ENCODE measurements around the gene EZH1. TPM values are rescaled to one million over a fixed set of nuclear protein-coding genes. Genes with fewer than 3 reads are reported as not detected.
"Not testable (repeated sequence)": the region's sequence is repeated elsewhere in the genome, so short reads cannot be mapped to it uniquely, and the experiment has no call there.

EZH1 gene
- total RNA-seq, 1 experiment from 2014 or later: 22.8 TPM

GRCh38 chr17:42774066-42774745, 29.4 kb upstream of the EZH1 start:
- CTCF ChIA-PET: interaction anchor here (0.5 to 0.6 kb wide), 2 partner anchors 126 to 893 kb away, joined by 3 to 16 read pairs; no protein-coding TSS in a partner anchor
- Histone ChIP-seq H3K27me3 (ENCODE audit: insufficient read depth, low read depth) (no peaks in the 10 kb centered on the region), H3K27ac (peak overlapping the region; percentile 88), H3K79me2 (ENCODE audit: low read depth) (peaks cover 23% of the 10 kb centered on the region), H3K4me3 (peak overlapping the region; percentile 98), H4K20me1 (ENCODE audit: insufficient read depth) (no peaks in the 10 kb centered on the region), H3K4me1 (replicated peaks; ENCODE audit: insufficient read depth) (peaks cover 14% of the 10 kb centered on the region), H3K4me2 (peak overlapping the region; percentile 98), H3K9me3 (ENCODE audit: insufficient read depth, low read depth) (no peaks in the 10 kb centered on the region), H3K36me3 (ENCODE audit: low read depth) (peaks cover 21% of the 10 kb centered on the region), H3F3A (ENCODE audit: insufficient read depth, low read depth) (peaks cover 27% of the 10 kb centered on the region; the same call in 1 of the 2 replicates), H3K9me2 (ENCODE audit: insufficient read depth) (no peaks in the 10 kb centered on the region), H2AFZ (peak overlapping the region; percentile 92)
- DNase-seq: peak in 1 of 2 experiments; percentile 61
- BruUV-seq (replicated peaks): no TSS peak
- intact Hi-C loops (cut with micrococcal nuclease; ENCODE audit: unreplicated experiment): no loop called here
- POLR2A ChIA-PET (ENCODE audit: unreplicated experiment): interaction anchor here (0.5 kb wide), 1 partner anchor 38 kb away, joined by 3 read pairs; no protein-coding TSS in a partner anchor
- TF ChIP-seq EZH2 (IDR thresholded peaks at IDR 0.05; ENCODE audit: low read depth): no peak
- TF ChIP-seq CTCF (conservative IDR thresholded peaks at IDR 0.05): no peak

GRCh38 chr17:42773290-42774035, 28.6 kb upstream of the EZH1 start, which contains the start of gene VPS25:
Gene VPS25 (plus strand): TSS chr17:42773449. CDS start chr17:42773476, 27 bp downstream.
- H3K4me2 ChIP-seq: peak within 1 kb of the TSS; percentile 98
- H3K9me3 ChIP-seq (ENCODE audit: insufficient read depth, low read depth): no peaks in the 10 kb centered on the region
- peaks cover 14% of the 10 kb centered on the region for H3K4me1 ChIP-seq (replicated peaks; ENCODE audit: insufficient read depth)
- H3K27ac ChIP-seq: peak within 1 kb of the TSS; percentile 88
- peak within 1 kb of the TSS; percentile 92 for H2AFZ ChIP-seq
- ChIA-PET POLR2A (ENCODE audit: unreplicated experiment) (interaction anchor here (0.5 to 0.8 kb wide), 5 partner anchors 14 to 942 kb away, joined by 3 to 9 read pairs (median 4); no protein-coding TSS in a partner anchor), CTCF (interaction anchor here (0.6 kb wide), 2 partner anchors 53 to 893 kb away, joined by 5 to 16 read pairs; no protein-coding TSS in a partner anchor)
- H3K27me3 ChIP-seq (ENCODE audit: insufficient read depth, low read depth): no peaks in the 10 kb centered on the region
- intact Hi-C loops (cut with micrococcal nuclease; ENCODE audit: unreplicated experiment): no loop called here
- peaks cover 24% of the 10 kb centered on the region; the same call in 1 of the 2 replicates for H3F3A ChIP-seq (ENCODE audit: insufficient read depth, low read depth)
- peaks cover 21% of the 10 kb centered on the region for H3K36me3 ChIP-seq (ENCODE audit: low read depth)
- peak; percentile 65 to 74 for DNase-seq
- peak within 1 kb of the TSS; percentile 98 for H3K4me3 ChIP-seq
- H4K20me1 ChIP-seq (ENCODE audit: insufficient read depth): no peaks in the 10 kb centered on the region
- TSS peak; percentile 65 for BruUV-seq (replicated peaks)
- H3K9me2 ChIP-seq (ENCODE audit: insufficient read depth): no peaks in the 10 kb centered on the region
- peaks cover 23% of the 10 kb centered on the region for H3K79me2 ChIP-seq (ENCODE audit: low read depth)
- no peak for TF ChIP-seq CTCF (conservative IDR thresholded peaks at IDR 0.05)

- TF ChIP-seq EZH2 (IDR thresholded peaks at IDR 0.05; ENCODE audit: low read depth) (no peak), CTCF (conservative IDR thresholded peaks at IDR 0.05) (no peak)
- Histone ChIP-seq H3K9me3 (ENCODE audit: insufficient read depth, low read depth) (no peaks in the 10 kb centered on the region), H3F3A (ENCODE audit: insufficient read depth, low read depth) (peaks cover 19% of the 10 kb centered on the region; the same call in 1 of the 2 replicates), H3K4me2 (peak overlapping the region; percentile 98), H3K36me3 (ENCODE audit: low read depth) (peaks cover 21% of the 10 kb centered on the region), H2AFZ (peak overlapping the region; percentile 92), H3K4me3 (peak overlapping the region; percentile 98), H3K27ac (peak overlapping the region; percentile 88), H3K27me3 (ENCODE audit: insufficient read depth, low read depth) (no peaks in the 10 kb centered on the region), H3K79me2 (ENCODE audit: low read depth) (peaks cover 23% of the 10 kb centered on the region), H3K9me2 (ENCODE audit: insufficient read depth) (no peaks in the 10 kb centered on the region), H3K4me1 (replicated peaks; ENCODE audit: insufficient read depth) (peaks cover 14% of the 10 kb centered on the region), H4K20me1 (ENCODE audit: insufficient read depth) (no peaks in the 10 kb centered on the region)
- no peak for DNase-seq
- CTCF ChIA-PET: no interaction called here
- POLR2A ChIA-PET (ENCODE audit: unreplicated experiment): interaction anchor here (0.5 to 0.8 kb wide), 3 partner anchors 15 to 399 kb away, joined by 4 to 9 read pairs (median 7); no protein-coding TSS in a partner anchor
- intact Hi-C loops (cut with micrococcal nuclease; ENCODE audit: unreplicated experiment): no loop called here
- BruUV-seq (replicated peaks): no TSS peak
Measured at GRCh38 chr17:42772945-42773289, 28.1 kb upstream of the EZH1 start.

- H3K9me3 ChIP-seq (ENCODE audit: insufficient read depth, low read depth); H2AFZ ChIP-seq; H3F3A ChIP-seq (ENCODE audit: insufficient read depth, low read depth); H3K27ac ChIP-seq; intact Hi-C loops (cut with micrococcal nuclease; ENCODE audit: unreplicated experiment); H3K4me3 ChIP-seq; H3K27me3 ChIP-seq (ENCODE audit: insufficient read depth, low read depth); H3K36me3 ChIP-seq (ENCODE audit: low read depth); DNase-seq; BruUV-seq (replicated peaks); H3K4me2 ChIP-seq; POLR2A ChIA-PET (ENCODE audit: unreplicated experiment); H3K9me2 ChIP-seq (ENCODE audit: insufficient read depth); H4K20me1 ChIP-seq (ENCODE audit: insufficient read depth): not testable (repeated sequence)
- Histone ChIP-seq H3K4me1 (replicated peaks; ENCODE audit: insufficient read depth) (peaks cover 12% of the 10 kb centered on the region), H3K79me2 (ENCODE audit: low read depth) (peaks cover 17% of the 10 kb centered on the region)
- CTCF ChIA-PET: interaction anchor here (0.7 kb wide), 2 partner anchors 10 to 53 kb away, joined by 3 read pairs; no protein-coding TSS in a partner anchor
Measured at GRCh38 chr17:42769964-42770363, 25.1 kb upstream of the EZH1 start.

GRCh38 chr17:42768006-42768405, 23.2 kb upstream of the EZH1 start:
- BruUV-seq (replicated peaks); CTCF ChIA-PET: not testable (repeated sequence)

More at GRCh38 chr17:42768006-42768405, 23.2 kb upstream of the EZH1 start:
- H3K9me3 ChIP-seq (ENCODE audit: insufficient read depth, low read depth); H3K27me3 ChIP-seq (ENCODE audit: insufficient read depth, low read depth); H3K36me3 ChIP-seq (ENCODE audit: low read depth); H3K4me2 ChIP-seq; H2AFZ ChIP-seq; intact Hi-C loops (cut with micrococcal nuclease; ENCODE audit: unreplicated experiment); H3K9me2 ChIP-seq (ENCODE audit: insufficient read depth); DNase-seq; H3K4me3 ChIP-seq; POLR2A ChIA-PET (ENCODE audit: unreplicated experiment); H3K27ac ChIP-seq; H3K79me2 ChIP-seq (ENCODE audit: low read depth); H3K4me1 ChIP-seq (replicated peaks; ENCODE audit: insufficient read depth); H4K20me1 ChIP-seq (ENCODE audit: insufficient read depth); H3F3A ChIP-seq (ENCODE audit: insufficient read depth, low read depth): not testable (repeated sequence)

Measured in PC-9 (cell line).